Hepatocyte (in vitro differentiated cells): ENCODE measurements around the gene ABI3BP.

Experiments
- CTCF ChIP-seq: fragments of 200-600 bp; sonication (generic); IDR thresholded peaks from 2 replicates; pipeline ENCODE4 v1.5.1; 2016; ENCODE audit warnings: antibody characterized with exemption, mild to moderate bottlenecking; ENCODE audit not compliant: poor library complexity
- EZH2 ChIP-seq: fragments of 200-600 bp; sonication (generic); IDR thresholded peaks from 2 replicates; pipeline ENCODE4 v1.6.1; 2016; ENCODE audit warnings: antibody characterized with exemption, mild to moderate bottlenecking, borderline replicate concordance
- EZH2phosphoT487 ChIP-seq: fragments of 200-600 bp; sonication (generic); IDR thresholded peaks from one replicate; pipeline ENCODE4 v1.6.1; 2018; ENCODE audit warnings: antibody characterized with exemption, mild to moderate bottlenecking, low read depth, moderate library complexity; ENCODE audit not compliant: unreplicated experiment, severe bottlenecking

- no peak for TF ChIP-seq CTCF
- no peak for TF ChIP-seq EZH2phosphoT487
- no peak for TF ChIP-seq EZH2
These were observed 155.1 kb downstream of the ABI3BP start for GRCh38 chr3:100838157-100838556.
